ENCODE measurements around the gene HIRA. TPM values are rescaled to one million over a fixed set of nuclear protein-coding genes. Genes with fewer than 3 reads are reported as not detected.

HIRA gene
- total and polyA plus RNA-seq, 2 experiments from 2014 or later: 17.1 to 36.9 TPM

DNA sequence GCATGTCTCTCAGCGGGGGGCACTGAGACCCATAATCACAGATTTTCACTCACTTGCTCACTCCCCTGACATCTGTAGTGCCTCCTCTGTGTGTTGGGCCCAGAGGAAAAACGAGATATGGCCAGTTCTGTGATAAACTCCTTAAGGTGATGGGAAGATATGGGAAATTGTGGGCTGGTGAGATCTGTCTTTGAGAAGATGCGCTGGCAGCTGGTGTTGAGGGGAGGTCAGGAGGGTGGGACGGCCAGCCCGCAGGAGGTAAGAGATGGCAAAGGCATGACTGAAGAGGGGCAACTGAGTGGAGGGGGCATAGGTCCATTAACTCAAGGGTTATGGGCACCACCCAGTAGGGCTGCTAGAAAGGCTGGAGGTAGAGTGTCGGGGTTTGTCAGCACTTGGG is 79.9 kb downstream of the HIRA start:
- peaks cover 43% of the 10 kb centered on the region for H3K36me3 ChIP-seq
- H3K27me3 ChIP-seq: no peaks in the 10 kb centered on the region
- no peak overlapping the region for H3K27ac ChIP-seq
- no peak for TF ChIP-seq CTCF (IDR thresholded peaks at IDR 0.05; ENCODE audit: low read depth, low read length)
- DNase-seq (ENCODE audit: low read depth in 1 of 2, low spot score in 1 of 2): no peak
- H3K9me3 ChIP-seq (ENCODE audit: low read depth): no peaks in the 10 kb centered on the region
- H3K4me3 ChIP-seq: no peak overlapping the region
- H3K4me1 ChIP-seq (ENCODE audit: low read depth): no peaks in the 10 kb centered on the region

GRCh38 chr22:19350947-19351346 is 80.6 kb downstream of the HIRA start:
- H3K4me3 ChIP-seq: no peak overlapping the region
- H3K27ac ChIP-seq: no peak overlapping the region
- H3K36me3 ChIP-seq: peaks cover 44% of the 10 kb centered on the region
- no peak for DNase-seq (ENCODE audit: low read depth in 1 of 2, low spot score in 1 of 2)
- H3K27me3 ChIP-seq: no peaks in the 10 kb centered on the region
- TF ChIP-seq CTCF (IDR thresholded peaks at IDR 0.05; ENCODE audit: low read depth, low read length): no peak
- H3K4me1 ChIP-seq (ENCODE audit: low read depth): no peaks in the 10 kb centered on the region
- no peaks in the 10 kb centered on the region for H3K9me3 ChIP-seq (ENCODE audit: low read depth)

- no peak overlapping the region for H3K27ac ChIP-seq
- TF ChIP-seq CTCF (IDR thresholded peaks at IDR 0.05; ENCODE audit: low read depth, low read length): no peak
- H3K36me3 ChIP-seq: peaks cover 42% of the 10 kb centered on the region
Measured at GRCh38 chr22:19350476-19350859, 81.1 kb downstream of the HIRA start.

GRCh38 chr22:19349778-19350475 is 81.6 kb downstream of the HIRA start:
- no peak for DNase-seq (ENCODE audit: low read depth in 1 of 2, low spot score in 1 of 2)
- Histone ChIP-seq H3K4me3 (no peak overlapping the region), H3K27me3 (no peaks in the 10 kb centered on the region), H3K36me3 (peaks cover 41% of the 10 kb centered on the region), H3K9me3 (ENCODE audit: low read depth) (no peaks in the 10 kb centered on the region), H3K4me1 (ENCODE audit: low read depth) (no peaks in the 10 kb centered on the region), H3K27ac (no peak overlapping the region)
- no peak for TF ChIP-seq CTCF (IDR thresholded peaks at IDR 0.05; ENCODE audit: low read depth, low read length)

More at GRCh38 chr22:19350476-19350859, 81.1 kb downstream of the HIRA start:
- no peaks in the 10 kb centered on the region for H3K4me1 ChIP-seq (ENCODE audit: low read depth)
- no peak overlapping the region for H3K4me3 ChIP-seq
- H3K27me3 ChIP-seq: no peaks in the 10 kb centered on the region
- DNase-seq (ENCODE audit: low read depth in 1 of 2, low spot score in 1 of 2): no peak
- H3K9me3 ChIP-seq (ENCODE audit: low read depth): no peaks in the 10 kb centered on the region

DNA sequence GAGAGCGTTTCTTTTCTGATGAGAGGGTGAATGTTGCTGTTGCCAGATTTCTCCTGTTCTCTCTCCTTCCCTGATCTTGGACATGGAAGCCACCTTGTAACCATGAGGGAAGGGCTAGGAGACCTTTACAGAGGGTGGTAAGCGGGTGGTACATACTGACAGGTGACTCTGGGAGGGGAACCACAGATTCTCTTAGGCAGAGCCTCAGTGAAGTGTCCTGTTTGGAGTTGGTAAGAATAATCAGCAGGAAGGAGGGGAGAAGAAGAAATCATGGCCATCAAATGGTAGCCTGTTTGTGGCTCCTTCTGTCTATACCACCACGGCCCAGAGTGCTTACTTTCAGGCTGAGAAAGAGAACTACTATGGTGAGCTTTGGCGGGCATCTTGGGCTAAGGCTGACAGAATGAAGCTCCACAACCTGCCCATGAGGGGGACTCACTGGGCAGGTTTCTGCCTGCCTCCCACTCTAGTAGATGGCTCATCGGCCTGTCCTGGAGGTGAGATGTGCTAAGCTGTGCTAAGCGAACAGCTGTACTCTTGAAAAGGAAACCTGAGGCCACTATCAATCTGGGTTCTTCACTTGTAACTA is 84.8 kb downstream of the HIRA start:
- Histone ChIP-seq H3K27me3 (no peaks in the 10 kb centered on the region), H3K4me1 (ENCODE audit: low read depth) (no peaks in the 10 kb centered on the region), H3K27ac (no peak overlapping the region), H3K36me3 (peaks cover 29% of the 10 kb centered on the region), H3K9me3 (ENCODE audit: low read depth) (no peaks in the 10 kb centered on the region), H3K4me3 (no peak overlapping the region)
- no peak for DNase-seq (ENCODE audit: low read depth in 1 of 2, low spot score in 1 of 2)
- no peak for TF ChIP-seq CTCF (IDR thresholded peaks at IDR 0.05; ENCODE audit: low read depth, low read length)

All from cardiac muscle cell (in vitro differentiated cells and primary cell).